ENCODE measurements around the gene YWHAG. TPM values are rescaled to one million over a fixed set of nuclear protein-coding genes. Genes with fewer than 3 reads are reported as not detected.

The YWHAG gene
- total and polyA plus RNA-seq, 9 of the 15 experiments (the other 6 are each of a cell fraction or from before 2014, with no cell fraction given), result 30.4 to 246 (median 94.5) TPM

- TF ChIP-seq UBTF (IDR thresholded peaks at IDR 0.05; ENCODE audit: borderline replicate concordance in 1 of 2, low read depth in 2 of 2, low read length in 2 of 2) (peak; percentile 29 to 76; a peak in 1 of 4 replicates), HCFC1 (IDR thresholded peaks at IDR 0.05; ENCODE audit: low read depth, low read length) (no peak), FOXA3 (CRISPR knock-in tag; conservative IDR thresholded peaks at IDR 0.05 in 1 of 2, IDR thresholded peaks at IDR 0.05 in 1 of 2) (no peak), NONO (IDR thresholded peaks at IDR 0.05; ENCODE audit: low read depth in 2 of 2, low read length in 1 of 2) (0 out of 4 replicates have a peak, but pooled peaks of 1 of the 2 experiments have one; percentile 45), ZNF184 (CRISPR knock-in tag; IDR thresholded peaks at IDR 0.05) (no peak), HDAC3 (IDR thresholded peaks at IDR 0.05; ENCODE audit: borderline replicate concordance, partially characterized antibody) (no peak), ZNF740 (CRISPR knock-in tag; IDR thresholded peaks at IDR 0.05) (peak; percentile 50; the same call in 1 of the 2 replicates), ZNF740 (tag; IDR thresholded peaks at IDR 0.05) (0 out of 4 replicates have a peak, but pooled peaks of 1 of the 2 experiments have one; percentile 15), HNRNPH1 (optimal IDR thresholded peaks at IDR 0.05; ENCODE audit: low read depth, low read length) (no peak), MTA3 (IDR thresholded peaks at IDR 0.05; ENCODE audit: borderline replicate concordance) (0 out of 2 replicates have a peak, but pooled peaks have one; percentile 32), CTBP1 (IDR thresholded peaks at IDR 0.05; ENCODE audit: borderline replicate concordance) (peak; percentile 53; the same call in 1 of the 2 replicates), NFYB (IDR thresholded peaks at IDR 0.05; ENCODE audit: extremely low read depth, insufficient read length) (no peak), ETS1 (conservative IDR thresholded peaks at IDR 0.05; ENCODE audit: control insufficient read depth, low read depth, low read length) (no peak), TAF7 (tag; IDR thresholded peaks at IDR 0.05) (no peak), FOXJ2 (tag; IDR thresholded peaks at IDR 0.05) (no peak), ZFP36 (IDR thresholded peaks at IDR 0.05; ENCODE audit: low read depth, low read length, partially characterized antibody) (no peak), SIN3A (IDR thresholded peaks at IDR 0.05; ENCODE audit: borderline replicate concordance in 2 of 2, control insufficient read depth in 1 of 2, low read depth in 2 of 2, low read length in 2 of 2) (no peak), SMAD1 (IDR thresholded peaks at IDR 0.05; ENCODE audit: low read depth, low read length, partially characterized antibody) (no peak), SPI1 (IDR thresholded peaks at IDR 0.05; ENCODE audit: borderline replicate concordance, low read depth, low read length) (no peak), XRCC5 (IDR thresholded peaks at IDR 0.05; ENCODE audit: low read depth, low read length) (no peak), RBM17 (IDR thresholded peaks at IDR 0.05; ENCODE audit: borderline replicate concordance, low read depth, low read length) (no peak)
Observed at GRCh38 chr7:76282344-76283253, 76.2 kb downstream of the YWHAG start (continued).
